NCI-H2029 (cell line): Measurements from ENCODE around the gene MAP3K5.
"Not testable (repeated sequence)": the region's sequence is repeated elsewhere in the genome, so short reads cannot be mapped to it uniquely, and the experiment has no call there.

Source experiments
- DNase-seq: peaks from one replicate; lab custom pipeline; 2025; lab: John Stamatoyannopoulos, UW

MAP3K5 gene

DNA sequence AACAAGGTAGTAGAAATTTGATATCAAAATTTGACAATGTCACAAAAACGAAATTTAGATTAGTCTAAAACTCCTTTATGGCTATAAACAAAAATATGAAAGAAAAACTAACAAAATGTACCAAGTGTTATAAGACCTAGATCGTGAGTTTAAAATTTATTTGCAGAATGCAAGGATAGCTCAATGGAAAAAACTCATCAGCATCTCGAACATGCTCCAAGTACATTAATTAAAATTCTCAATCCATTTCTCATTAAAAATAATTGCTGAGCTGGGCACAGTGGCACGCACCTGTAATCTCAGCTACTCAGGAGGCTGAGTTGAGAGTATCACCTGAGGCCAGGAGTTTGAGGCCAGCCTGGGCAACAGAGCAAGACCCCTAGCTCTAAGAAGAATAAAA, 70.8 kb downstream of the MAP3K5 start:
- no peak for DNase-seq

DNA sequence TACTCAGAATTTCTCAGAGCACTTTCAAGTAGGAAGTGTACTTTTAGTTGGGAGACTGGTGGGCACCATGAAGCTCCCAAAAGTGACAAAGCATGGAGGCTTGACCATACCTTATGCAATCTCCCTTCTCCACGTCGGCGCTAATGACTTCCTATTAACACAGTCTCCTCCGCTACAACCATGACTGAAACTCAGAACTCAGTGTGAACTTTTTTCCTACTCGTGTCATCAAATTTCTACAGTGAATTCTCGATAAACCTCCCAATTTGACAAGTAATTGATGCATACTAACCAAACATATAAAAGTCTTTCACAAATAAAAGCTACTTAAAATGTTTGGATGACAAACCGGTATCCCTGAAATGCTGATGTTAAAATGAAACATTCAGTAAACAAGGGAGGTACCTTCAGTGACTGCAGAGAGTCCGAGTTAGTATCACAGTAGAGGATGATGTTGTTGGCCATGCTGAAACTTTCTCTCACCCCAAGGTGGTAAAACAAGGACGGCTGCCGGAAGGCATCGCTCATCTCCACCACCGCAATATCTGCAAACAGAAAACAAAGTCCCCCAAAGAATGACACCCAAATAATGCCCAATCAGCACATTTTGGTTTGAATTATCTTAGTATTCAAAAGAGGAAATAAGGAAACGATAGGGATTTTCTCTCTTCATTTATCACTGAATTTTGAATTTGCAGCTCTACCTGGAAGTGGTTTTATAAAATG, 72.1 kb downstream of the MAP3K5 start:
- DNase-seq: no peak

DNA sequence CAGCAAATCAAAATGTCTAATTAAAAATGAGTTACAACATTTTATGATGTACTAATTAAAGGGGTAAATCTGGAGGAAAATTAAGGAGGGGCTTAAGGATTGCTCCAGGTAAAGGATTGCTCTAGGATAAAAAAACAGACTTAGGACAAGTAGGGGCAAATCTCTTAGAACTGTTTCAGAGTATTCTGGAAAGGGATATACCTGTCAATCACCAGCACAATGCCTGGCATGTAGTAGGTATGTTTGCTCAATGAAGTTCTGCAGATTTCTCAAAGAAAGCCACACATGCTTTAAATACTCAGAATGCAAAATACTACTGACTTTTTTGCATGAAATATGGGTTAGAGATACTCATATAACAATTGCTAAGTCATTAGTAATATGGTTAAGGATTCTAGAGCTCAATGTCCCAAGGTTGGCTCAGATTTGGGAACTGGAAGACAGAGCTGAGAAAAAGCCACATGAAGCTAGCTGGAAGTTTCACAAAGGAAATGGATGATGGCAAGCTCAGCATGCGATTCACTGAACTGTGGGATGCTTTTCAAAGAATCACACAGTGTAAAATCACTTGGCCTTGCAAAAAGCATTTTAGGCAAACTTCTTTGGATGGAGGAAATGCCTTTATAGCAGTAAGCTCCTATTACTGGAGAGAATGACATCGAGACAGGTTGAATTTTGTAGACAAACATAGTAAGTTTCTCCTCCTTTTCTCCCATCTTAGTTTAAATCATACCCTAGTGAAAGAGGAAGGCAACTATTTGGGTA, 72.8 kb downstream of the MAP3K5 start:
- DNase-seq: no peak

DNA sequence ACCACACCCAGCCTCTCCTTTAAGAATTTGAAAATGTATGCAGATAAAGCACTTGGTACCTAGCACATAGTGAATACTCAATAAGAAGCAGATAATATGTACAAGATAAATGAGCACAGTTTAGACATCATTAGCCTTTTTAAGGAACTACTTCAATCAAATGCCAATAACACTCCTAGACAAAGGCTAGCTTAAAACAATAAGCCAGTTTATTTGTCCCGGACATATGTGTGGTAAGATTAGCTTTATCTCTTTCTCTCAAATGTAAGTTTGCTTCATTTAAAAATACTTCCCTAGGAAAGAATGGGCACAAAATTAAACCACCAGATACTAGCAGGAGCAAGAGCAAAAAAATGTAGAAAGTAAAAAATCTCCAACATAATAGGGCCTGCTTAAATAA, 73.8 kb downstream of the MAP3K5 start:
- DNase-seq: no peak

DNA sequence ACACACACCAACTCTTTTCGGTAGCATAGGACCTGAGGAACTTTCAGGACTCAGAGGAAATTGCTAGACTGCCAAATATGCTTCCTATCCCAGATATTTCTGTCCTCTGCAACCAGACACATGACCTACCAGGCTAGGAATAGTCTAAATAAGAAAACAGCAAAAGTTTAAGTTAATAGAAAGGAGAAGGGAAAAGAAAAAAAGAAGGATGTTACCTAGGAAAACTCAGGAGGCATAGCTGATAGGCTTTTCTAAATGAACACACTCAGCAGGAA, 74.6 kb downstream of the MAP3K5 start:
- no peak for DNase-seq

DNA sequence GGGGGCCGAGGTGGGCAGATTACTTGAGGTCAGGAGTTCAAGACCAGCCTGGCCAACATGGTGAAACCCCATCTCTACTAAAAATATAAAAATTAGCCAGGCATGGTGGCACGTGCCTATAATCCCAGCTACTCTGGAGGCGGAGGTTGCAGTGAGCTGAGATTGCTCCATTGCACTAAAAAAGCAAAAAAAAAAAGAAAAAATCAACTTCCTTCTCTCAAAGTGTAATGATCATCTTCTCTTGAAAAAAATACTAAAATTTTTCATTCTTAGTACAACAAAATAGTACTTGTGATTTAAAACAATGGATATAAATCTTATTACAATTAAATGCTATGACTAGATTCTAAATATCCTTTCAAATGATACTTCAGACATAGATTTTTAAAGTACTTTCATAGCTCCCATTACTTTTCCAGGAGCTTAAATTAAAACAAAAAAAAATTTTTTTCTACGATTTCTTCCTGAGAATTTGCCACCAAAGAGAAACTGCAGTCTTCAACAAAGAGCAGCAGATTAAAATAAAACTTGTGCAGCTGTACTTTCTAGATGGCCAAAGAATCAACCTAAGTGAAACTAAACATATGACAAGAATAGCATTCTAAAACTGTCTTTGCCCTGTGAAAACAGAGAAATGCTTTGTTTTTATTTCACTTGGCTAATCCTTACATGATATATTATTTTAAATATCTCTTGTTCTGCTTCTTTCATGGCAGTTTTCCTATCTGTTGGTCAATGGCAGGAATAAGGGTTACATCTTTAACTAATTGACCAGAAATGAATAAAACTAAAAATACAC, 75.2 kb downstream of the MAP3K5 start:
- DNase-seq: no peak

DNA sequence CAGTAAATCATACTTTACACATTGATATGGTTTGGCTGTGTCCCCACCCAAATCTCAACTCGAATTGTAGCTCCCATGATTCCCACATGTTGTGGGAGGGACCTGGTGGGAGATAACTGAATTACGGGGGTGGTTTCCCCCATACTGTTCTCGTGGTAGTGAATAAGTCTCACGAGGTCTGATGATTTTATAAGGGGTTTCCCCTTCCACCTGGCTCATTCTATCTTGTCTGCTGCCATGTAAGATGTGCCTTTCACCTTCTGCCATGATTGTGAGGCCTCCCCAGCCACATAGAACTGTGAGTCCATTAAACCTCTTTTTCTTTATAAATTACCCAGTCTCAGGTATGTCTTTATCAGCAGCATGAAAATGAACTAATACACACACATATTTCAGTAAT, 79.6 kb downstream of the MAP3K5 start:
- DNase-seq: not testable (repeated sequence)

DNA sequence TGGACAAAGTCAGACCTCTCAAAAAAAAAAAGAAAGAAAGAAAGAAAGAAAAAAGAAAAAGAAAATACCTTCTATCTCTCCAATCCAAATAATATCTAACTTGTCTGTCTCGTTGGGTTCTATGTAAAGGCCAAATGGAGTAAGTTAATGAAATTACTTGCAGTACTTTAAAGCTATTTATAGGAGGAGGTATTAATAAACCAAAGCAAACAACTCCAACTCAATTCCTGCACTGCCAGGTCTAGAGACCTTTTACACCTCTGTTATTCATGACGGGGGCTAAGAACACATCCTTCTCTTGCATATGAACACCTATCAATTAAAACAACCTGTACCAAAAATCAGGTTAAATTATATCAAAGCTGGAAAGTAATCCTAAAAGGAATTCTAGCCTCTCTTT, 80.6 kb downstream of the MAP3K5 start:
- DNase-seq: no peak

DNA sequence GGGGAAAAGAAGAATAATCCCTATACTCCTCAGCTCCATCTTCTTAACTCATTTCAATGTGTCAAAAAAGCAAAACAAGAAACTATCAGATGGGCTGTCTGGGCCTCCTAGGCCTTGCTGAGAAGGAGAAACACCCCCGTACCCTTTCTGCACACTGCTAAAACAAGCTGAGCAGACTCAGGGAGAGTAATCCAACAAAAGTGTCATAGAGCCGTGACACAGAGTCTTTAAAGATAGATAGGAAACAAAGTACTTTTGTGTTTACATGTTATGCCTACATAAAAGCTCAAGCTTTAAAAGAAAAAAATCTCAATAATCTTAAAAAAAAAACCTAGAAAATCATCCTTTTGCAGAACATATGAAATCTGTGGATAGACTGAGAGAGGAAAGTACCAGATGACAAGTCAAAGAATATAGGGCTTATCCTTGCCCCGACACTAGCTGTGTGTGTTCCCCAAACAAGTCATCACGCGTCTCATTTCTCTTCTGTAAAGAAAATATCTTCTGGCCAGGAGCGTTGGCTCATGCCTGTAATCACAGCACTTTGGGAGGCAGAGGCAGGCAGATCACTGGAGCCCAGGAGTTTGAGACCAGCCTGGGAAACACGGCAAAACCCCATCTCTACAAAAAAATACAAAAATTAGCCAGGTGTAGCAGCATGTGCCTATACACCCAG, 81.3 kb downstream of the MAP3K5 start:
- no peak for DNase-seq

DNA sequence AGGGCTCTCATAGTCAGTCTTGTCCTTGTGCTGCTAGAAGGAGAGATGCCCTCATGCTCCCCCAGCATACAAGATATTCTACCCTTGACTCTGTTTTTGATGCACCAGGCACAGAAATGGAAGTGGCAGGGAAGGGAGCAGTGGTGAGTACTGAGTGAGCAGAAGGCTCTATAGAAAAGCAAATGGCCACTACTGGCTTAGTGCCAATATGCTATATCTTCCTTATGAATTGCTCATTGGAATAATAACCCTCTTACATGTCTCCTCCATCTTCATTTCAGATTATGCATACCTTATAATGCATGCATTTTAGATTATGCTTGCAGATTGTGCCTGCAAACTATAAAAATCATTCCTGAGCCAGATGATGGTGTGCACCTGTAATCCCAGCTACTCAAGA, 82.8 kb downstream of the MAP3K5 start:
- DNase-seq: no peak

DNA sequence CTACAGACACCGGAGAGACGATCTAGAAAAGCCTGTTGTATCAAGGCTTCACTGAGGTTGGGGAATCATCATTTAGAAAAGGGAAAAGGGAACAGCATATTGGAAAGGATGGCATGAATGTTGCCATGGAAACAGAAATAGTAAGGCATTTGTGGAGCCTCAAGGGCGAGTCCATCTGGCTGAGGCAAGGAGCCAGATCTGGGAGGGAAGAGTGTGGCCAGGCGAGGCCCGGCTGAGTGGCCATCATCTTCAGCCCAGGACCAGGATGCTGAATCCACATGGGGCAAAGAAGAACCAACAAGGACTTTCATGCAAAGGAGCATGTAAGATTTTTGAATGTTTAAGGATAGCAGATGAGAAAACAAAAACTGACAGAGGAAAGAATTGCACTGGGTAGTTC, 85.8 kb downstream of the MAP3K5 start:
- no peak for DNase-seq

DNA sequence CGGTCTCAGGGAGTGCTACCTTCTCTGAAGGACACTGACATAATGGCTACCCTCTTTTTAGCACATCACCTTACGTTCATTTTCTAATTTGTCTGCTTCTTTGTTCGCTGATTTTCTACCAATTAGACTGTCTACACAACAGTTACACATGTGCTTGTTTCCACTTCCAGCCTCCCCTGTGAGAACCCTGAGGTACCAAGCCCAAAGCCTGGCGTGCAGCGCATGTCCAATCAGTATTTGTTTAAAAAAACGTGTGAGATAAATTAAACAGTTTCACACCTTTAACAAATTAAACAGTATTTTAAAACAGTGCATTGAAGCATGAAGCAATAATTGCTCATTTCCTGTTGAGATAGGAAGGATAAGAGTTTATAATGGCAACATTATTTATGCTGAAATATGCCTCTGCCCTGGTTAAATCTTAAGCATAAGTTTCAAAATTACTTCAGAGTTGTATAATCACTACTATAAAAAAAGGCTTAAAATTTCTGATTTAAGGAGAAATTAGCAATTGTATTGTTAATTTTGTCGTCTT, 88.9 kb downstream of the MAP3K5 start:
- DNase-seq: no peak

DNA sequence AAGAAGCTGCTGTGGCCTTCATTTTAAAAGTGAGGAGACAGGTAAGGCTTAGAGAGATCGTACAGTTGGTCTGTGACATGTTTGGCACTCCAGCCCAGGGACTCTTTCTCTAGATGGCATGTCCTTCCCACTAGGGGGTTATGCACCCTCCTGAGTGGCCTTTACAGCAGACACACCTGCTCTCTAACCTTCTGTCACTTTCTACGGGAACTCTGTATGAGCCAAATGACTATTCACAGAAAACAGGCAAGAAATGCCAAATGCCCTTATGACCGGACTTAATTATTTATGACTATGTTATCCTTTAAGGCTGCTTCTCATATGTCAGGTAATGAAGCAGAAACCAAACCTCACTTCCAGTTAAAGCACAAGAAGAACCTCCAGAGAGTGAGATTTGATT, 91.2 kb downstream of the MAP3K5 start:
- peak; percentile 8 for DNase-seq

DNA sequence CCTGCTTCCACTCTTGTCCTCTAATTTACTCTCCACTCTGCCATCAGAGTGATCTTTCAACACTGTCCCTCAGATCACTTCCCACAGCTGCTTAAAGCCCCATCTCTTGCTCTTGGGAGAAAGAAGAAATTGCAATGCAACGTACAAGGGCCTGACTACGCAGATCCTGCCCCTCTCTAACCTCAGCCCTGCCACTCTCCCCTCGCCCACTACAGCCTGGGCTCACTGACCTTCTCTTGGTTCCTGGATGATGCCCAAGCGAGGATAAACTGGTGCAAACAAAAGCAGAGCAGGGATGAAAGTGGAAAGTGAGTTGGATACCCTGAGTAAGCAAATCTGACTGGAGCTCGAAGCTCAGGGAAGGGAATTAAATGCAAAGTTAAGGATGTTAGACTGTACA, 92.9 kb downstream of the MAP3K5 start:
- DNase-seq: no peak

DNA sequence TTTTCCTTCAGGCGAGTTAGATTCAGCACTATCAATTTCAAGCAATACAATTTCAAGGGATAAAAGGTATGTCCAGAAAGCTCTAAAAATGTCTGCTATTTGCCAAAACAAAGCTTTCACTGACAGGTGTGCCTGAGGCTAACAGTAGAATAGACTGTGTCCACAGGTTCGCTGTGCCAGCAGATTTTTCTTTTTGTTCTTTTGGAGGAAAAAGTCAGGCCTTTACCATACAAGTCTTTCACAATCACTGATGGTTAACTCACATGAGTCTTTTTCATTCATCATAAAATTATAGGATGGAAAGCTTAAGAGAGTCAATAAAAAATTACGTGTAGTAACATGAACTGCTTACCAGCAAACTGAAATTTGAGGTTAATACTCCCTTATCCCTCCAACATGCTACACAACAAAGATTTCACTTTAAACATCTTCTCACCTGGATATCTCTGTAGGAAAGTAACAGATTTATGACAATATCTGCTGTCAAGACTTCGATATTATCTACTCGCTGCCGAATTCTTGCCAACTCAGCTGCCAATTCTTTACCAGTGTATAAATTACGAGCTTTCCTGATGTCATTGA, 95.4 kb downstream of the MAP3K5 start:
- DNase-seq: no peak

DNA sequence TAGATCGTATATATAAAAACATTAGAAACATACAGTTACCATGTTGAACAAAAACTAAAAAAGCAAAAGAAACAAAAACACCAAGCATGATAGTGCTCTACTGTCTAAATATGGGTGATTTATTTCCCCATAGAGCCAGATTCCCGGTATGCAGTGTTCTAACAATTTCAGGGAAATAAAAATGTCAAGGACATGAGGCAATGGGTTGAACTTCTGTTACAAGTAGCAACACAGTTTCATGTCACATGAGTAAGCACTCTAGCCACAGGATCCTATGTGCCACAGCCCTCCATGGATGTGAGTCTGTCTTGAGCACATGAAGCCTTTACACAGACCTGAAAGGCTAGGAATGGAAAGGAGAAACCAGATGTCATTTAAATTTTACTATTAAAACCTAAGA, 96.0 kb downstream of the MAP3K5 start:
- no peak for DNase-seq

DNA sequence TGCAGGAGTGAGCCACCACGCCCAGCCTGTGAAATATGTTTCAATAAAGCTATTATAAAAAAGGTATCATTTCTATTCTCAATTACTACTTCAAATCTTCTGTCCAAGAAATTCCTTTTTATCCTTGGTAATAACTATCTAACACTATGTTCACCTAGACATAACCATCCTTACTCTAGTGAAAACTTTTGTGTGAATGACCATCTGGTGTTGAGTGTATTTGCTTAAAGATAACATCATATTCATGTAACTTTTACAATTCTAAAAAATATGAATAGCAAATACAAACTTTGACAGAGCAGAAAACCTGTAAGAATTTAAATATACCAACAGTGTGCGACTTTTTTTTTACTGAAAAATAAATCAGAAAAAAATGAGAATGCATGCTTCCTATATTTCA, 96.9 kb downstream of the MAP3K5 start:
- DNase-seq: no peak

DNA sequence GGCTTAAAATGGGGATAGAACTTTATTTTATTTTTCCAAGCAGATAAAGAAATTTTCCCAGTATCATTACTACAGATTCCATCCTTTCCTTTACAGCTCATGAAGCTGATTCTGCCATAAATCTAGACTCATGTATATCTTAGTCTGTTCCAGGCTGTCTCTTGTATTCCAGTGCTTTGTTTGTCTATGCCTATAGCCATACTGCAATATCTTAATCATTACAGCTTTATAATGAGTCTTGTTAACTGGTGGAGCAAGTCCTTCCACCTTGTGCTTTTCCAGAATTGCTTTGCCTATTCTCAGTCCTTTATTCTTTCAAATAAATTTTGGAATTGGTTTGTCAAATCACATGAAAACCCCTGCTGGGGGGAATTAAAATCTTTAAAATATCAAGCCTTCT, 99.2 kb downstream of the MAP3K5 start:
- no peak for DNase-seq

DNA sequence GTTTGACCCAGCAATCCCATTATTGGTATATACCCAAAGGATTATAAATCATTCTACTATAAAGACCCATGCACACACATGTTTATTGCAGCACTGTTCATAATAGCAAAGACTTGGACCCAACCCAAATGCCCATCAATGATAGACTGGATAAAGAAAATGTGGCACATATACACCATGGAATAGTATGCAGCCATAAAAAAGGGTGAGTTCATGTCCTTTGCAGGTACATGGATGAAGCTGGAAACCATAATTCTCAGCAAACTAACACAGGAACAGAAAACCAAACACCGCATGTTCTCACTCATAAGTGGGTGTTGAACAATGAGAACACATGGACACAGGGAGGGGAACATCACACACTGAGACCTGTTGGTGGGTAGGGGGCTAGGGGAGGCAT, 104.4 kb downstream of the MAP3K5 start:
- not testable (repeated sequence) for DNase-seq

DNA sequence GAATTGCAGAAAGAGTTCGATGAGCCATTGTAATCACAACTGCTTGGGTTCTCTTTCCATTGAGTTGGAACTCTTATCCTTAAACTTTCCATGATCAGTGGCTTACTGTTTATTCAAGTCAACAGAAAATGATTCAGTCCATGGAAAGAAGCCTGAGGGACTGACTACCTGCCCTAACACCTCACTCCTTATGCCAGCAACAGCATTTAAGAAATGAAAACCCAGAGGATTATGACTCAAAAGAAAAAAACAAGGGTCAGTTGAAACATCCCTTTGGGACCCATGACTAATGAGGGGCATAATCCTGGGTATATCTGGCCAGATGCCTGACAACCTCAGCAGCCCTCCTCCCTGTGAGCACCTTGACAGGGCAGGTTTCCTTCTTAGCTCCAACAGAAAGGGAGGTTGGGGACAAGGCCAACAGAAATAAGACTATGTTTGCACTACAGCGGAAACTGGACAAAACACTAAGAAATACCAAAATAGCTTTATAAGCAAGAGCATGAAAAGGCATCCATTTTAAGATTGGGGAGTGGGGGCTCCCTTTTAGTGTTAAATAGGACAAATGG, 106.7 kb downstream of the MAP3K5 start:
- no peak for DNase-seq

DNA sequence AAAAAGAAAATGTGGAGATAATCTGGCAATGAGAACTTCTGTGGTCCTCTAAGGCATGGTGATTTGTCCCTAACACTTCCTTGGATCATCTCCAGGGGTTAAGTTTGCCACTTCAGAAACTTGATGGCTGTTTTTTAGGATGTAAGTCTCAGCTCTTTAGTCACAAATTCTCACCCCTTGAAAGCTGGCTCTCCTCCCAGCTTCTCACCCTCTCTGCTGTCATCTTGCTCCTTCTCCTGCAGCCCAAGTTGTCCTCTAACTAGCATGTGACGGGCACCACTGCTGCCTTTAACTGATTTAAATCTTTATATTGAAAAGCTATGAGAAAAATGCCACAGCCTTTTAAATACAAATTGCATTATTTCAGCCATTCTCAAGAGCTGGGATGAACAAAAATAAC, 107.8 kb downstream of the MAP3K5 start:
- no peak for DNase-seq
